GM19324 (cell line): ENCODE data around the gene PCDH12.
"Not testable (repeated sequence)": the region's sequence is repeated elsewhere in the genome, so short reads cannot be mapped to it uniquely, and the experiment has no call there.

Experiments
- ATAC-seq: cut with Tn5 transposase; IDR thresholded peaks from one replicate; pipeline ENCODE4 v1.9.1; 2021; ENCODE audit warnings: mild to moderate bottlenecking, moderate library complexity; ENCODE audit not compliant: unreplicated experiment, low FRiP score

Gene PCDH12

GRCh38 chr5:141941779-141942178 is 16.2 kb downstream of the PCDH12 start:
- no peak for ATAC-seq

- ATAC-seq, result no peak
Measured at GRCh38 chr5:141941307-141941706, 16.7 kb downstream of the PCDH12 start.

- no peak for ATAC-seq
Measured at GRCh38 chr5:141940695-141941271, 17.2 kb downstream of the PCDH12 start.

GRCh38 chr5:141935538-141935937 is 22.5 kb downstream of the PCDH12 start:
- no peak for ATAC-seq

GRCh38 chr5:141934099-141934844 is 23.7 kb downstream of the PCDH12 start:
- no peak for ATAC-seq

GRCh38 chr5:141933151-141933550 is 24.9 kb downstream of the PCDH12 start:
- ATAC-seq, result no peak

GRCh38 chr5:141931694-141932093 is 26.3 kb downstream of the PCDH12 start:
- ATAC-seq, result no peak

- no peak for ATAC-seq
Measured at GRCh38 chr5:141929398-141930058, 28.5 kb downstream of the PCDH12 start.

- ATAC-seq, result no peak
Measured at GRCh38 chr5:141928051-141928450, 30.0 kb downstream of the PCDH12 start.

- ATAC-seq, result no peak
Measured at GRCh38 chr5:141926434-141926833, 31.6 kb downstream of the PCDH12 start.

GRCh38 chr5:141923448-141924313 is 34.3 kb downstream of the PCDH12 start, which contains the start of gene DELE1:
TSS of gene DELE1 (plus strand) at chr5:141923871. CDS start at chr5:141923942, 71 bp downstream.
- ATAC-seq, result peak; percentile 99

GRCh38 chr5:141922827-141923447 is 35.1 kb downstream of the PCDH12 start:
- not testable (repeated sequence) for ATAC-seq

GRCh38 chr5:141920771-141921170 is 37.2 kb downstream of the PCDH12 start:
- no peak for ATAC-seq

- no peak for ATAC-seq
Measured at GRCh38 chr5:141919218-141920119, 38.5 kb downstream of the PCDH12 start.

GRCh38 chr5:141917760-141918159 is 40.2 kb downstream of the PCDH12 start:
- no peak for ATAC-seq

- no peak for ATAC-seq
Measured at GRCh38 chr5:141916522-141916921, 41.5 kb downstream of the PCDH12 start.

- no peak for ATAC-seq
Measured at GRCh38 chr5:141915881-141916336, 42.1 kb downstream of the PCDH12 start.

- ATAC-seq, result no peak
Measured at GRCh38 chr5:141914797-141915196, 43.2 kb downstream of the PCDH12 start.

- ATAC-seq, result peak; percentile 71
Measured at GRCh38 chr5:141914199-141914743, 43.7 kb downstream of the PCDH12 start.
